GM21825 (cell line): ENCODE data around the gene IL22RA1.

Experiments
- ATAC-seq: cut with Tn5 transposase; IDR thresholded peaks from one replicate; pipeline ENCODE4 v1.9.1; 2021; ENCODE audit warnings: mild to moderate bottlenecking, moderate library complexity; ENCODE audit not compliant: unreplicated experiment

IL22RA1 gene

GRCh38 chr1:24098943-24099638, 43.8 kb downstream of the IL22RA1 start:
- ATAC-seq = no peak

GRCh38 chr1:24098102-24098501, 44.8 kb downstream of the IL22RA1 start:
- ATAC-seq = no peak

GRCh38 chr1:24097663-24098062, 45.3 kb downstream of the IL22RA1 start:
- ATAC-seq = no peak

- ATAC-seq = no peak
These were observed 46.2 kb downstream of the IL22RA1 start for GRCh38 chr1:24096739-24097103.

- no peak for ATAC-seq
These were observed 46.8 kb downstream of the IL22RA1 start for GRCh38 chr1:24096009-24096738.

GRCh38 chr1:24095140-24095859, 47.6 kb downstream of the IL22RA1 start:
- no peak for ATAC-seq

GRCh38 chr1:24094554-24094953, 48.4 kb downstream of the IL22RA1 start:
- ATAC-seq = no peak

- no peak for ATAC-seq
These were observed 49.2 kb downstream of the IL22RA1 start for GRCh38 chr1:24093732-24094131.

GRCh38 chr1:24092979-24093378, 50.0 kb downstream of the IL22RA1 start:
- no peak for ATAC-seq

GRCh38 chr1:24091971-24092482, 50.9 kb downstream of the IL22RA1 start:
- no peak for ATAC-seq

- ATAC-seq = no peak
These were observed 52.2 kb downstream of the IL22RA1 start for GRCh38 chr1:24090736-24091135.

- ATAC-seq = no peak
These were observed 53.0 kb downstream of the IL22RA1 start for GRCh38 chr1:24089743-24090555.

- ATAC-seq = no peak
These were observed 53.8 kb downstream of the IL22RA1 start for GRCh38 chr1:24089027-24089742.

GRCh38 chr1:24086466-24086865, 56.5 kb downstream of the IL22RA1 start:
- no peak for ATAC-seq

GRCh38 chr1:24085546-24085945, 57.4 kb downstream of the IL22RA1 start:
- no peak for ATAC-seq

- ATAC-seq = no peak
These were observed 57.9 kb downstream of the IL22RA1 start for GRCh38 chr1:24085007-24085406.

- no peak for ATAC-seq
These were observed 58.9 kb downstream of the IL22RA1 start for GRCh38 chr1:24084050-24084449.

- no peak for ATAC-seq
These were observed 60.6 kb downstream of the IL22RA1 start for GRCh38 chr1:24082372-24082771.

- ATAC-seq = no peak
These were observed 61.8 kb downstream of the IL22RA1 start for GRCh38 chr1:24081190-24081589.

- no peak for ATAC-seq
These were observed 62.8 kb downstream of the IL22RA1 start for GRCh38 chr1:24080131-24080530.
